ENCODE results near the gene DGKH. TPM values are rescaled to one million over a fixed set of nuclear protein-coding genes. Genes with fewer than 3 reads are reported as not detected.

The DGKH gene
- total RNA-seq, 1 donor, result 8.7 TPM

DNA sequence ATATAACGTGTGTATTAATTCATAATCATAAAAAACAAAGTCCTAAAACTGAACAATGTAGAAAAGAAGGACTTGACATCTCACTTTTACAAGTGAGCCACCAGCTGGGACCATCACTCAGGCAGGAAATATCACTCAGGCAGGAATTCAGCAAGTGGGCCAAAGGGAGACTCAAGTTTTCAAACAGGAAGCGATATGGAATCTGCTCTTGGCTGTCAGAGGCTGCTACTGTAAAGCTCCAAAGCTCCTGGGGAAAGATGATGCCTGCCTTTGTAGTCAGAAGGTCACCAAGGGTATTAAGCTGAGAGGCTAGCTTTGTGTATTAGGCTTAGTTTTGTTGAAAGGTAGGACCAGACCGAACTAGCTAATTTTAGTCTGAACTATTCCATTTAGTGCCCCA, 218.0 kb downstream of the DGKH start:
- Histone ChIP-seq H3K36me3 (ENCODE audit: insufficient read depth, low read length) (no peaks in the 10 kb centered on the region), H3K4me1 (ENCODE audit: insufficient read depth, low read length) (peaks cover 18% of the 10 kb centered on the region), H4K20me1 (ENCODE audit: insufficient read depth, low read length) (no peaks in the 10 kb centered on the region), H3K79me2 (ENCODE audit: insufficient read depth, low read length) (no peaks in the 10 kb centered on the region), H3K4me2 (ENCODE audit: insufficient read depth, low read length) (peak overlapping the region; percentile 52), H3K9me3 (ENCODE audit: low read depth, low read length) (no peaks in the 10 kb centered on the region), H3K27ac (ENCODE audit: low read depth, low read length) (no peak overlapping the region), H3K27me3 (ENCODE audit: insufficient read depth, low read length) (no peaks in the 10 kb centered on the region), H3K4me3 (ENCODE audit: insufficient read depth, low read length) (no peak overlapping the region), H2AFZ (ENCODE audit: low read length) (peak overlapping the region; percentile 74)
- TF ChIP-seq, protein P1, sequence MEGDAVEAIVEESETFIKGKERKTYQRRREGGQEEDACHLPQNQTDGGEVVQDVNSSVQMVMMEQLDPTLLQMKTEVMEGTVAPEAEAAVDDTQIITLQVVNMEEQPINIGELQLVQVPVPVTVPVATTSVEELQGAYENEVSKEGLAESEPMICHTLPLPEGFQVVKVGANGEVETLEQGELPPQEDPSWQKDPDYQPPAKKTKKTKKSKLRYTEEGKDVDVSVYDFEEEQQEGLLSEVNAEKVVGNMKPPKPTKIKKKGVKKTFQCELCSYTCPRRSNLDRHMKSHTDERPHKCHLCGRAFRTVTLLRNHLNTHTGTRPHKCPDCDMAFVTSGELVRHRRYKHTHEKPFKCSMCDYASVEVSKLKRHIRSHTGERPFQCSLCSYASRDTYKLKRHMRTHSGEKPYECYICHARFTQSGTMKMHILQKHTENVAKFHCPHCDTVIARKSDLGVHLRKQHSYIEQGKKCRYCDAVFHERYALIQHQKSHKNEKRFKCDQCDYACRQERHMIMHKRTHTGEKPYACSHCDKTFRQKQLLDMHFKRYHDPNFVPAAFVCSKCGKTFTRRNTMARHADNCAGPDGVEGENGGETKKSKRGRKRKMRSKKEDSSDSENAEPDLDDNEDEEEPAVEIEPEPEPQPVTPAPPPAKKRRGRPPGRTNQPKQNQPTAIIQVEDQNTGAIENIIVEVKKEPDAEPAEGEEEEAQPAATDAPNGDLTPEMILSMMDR (IDR thresholded peaks at IDR 0.05; ENCODE audit: extremely low read depth, low read depth, low read length), result no peak
- DNase-seq (ENCODE audit: insufficient read length, low spot score, missing footprints), result no peak

DNA sequence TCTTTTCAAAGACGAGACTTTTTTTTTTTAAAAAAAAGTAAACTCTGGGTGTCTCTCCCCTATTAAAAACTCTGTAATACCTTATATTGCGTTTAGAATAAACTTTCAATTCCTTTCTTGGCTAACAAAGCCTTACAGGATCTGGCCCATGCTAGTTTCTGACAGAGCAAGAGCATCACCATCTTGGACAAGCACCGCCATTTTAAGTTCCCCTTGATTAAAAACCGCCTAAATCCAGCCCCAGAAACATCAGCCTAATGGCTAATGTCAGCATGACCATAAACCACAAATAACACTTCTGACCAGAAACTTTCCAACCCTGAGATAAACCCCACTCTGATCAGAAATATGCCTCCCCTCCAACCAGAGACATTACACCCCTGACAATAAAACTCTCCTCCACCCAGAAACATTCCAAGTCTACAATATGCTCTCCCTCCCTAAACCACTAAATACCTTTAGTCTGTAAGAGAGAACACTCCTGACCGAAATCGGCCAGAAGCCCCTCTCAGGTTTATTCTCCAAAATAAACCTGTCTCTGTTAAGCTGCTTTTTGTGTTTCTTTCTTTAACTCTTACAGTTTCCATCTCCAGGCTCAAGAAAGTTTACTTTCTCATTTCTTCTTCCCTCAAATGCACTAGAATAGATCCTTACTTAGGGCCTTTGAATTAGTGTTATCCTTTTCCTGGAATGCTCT, 221.9 kb downstream of the DGKH start:
- no peaks in the 10 kb centered on the region for H4K20me1 ChIP-seq (ENCODE audit: insufficient read depth, low read length)
- no peak overlapping the region for H3K27ac ChIP-seq (ENCODE audit: low read depth, low read length)
- no peaks in the 10 kb centered on the region for H3K27me3 ChIP-seq (ENCODE audit: insufficient read depth, low read length)
- H2AFZ ChIP-seq (ENCODE audit: low read length), result peak overlapping the region; percentile 99
- no peak for DNase-seq (ENCODE audit: insufficient read length, low spot score, missing footprints)
- peak overlapping the region; percentile 83 for H3K4me2 ChIP-seq (ENCODE audit: insufficient read depth, low read length)
- TF ChIP-seq, protein P1 (IDR thresholded peaks at IDR 0.05; ENCODE audit: extremely low read depth, low read depth, low read length), result no peak
- peaks cover 34% of the 10 kb centered on the region for H3K79me2 ChIP-seq (ENCODE audit: insufficient read depth, low read length)
- peaks cover 30% of the 10 kb centered on the region for H3K4me1 ChIP-seq (ENCODE audit: insufficient read depth, low read length)
- peak overlapping the region; percentile 92 for H3K4me3 ChIP-seq (ENCODE audit: insufficient read depth, low read length)
- H3K9me3 ChIP-seq (ENCODE audit: low read depth, low read length), result no peaks in the 10 kb centered on the region
- no peaks in the 10 kb centered on the region for H3K36me3 ChIP-seq (ENCODE audit: insufficient read depth, low read length)

DNA sequence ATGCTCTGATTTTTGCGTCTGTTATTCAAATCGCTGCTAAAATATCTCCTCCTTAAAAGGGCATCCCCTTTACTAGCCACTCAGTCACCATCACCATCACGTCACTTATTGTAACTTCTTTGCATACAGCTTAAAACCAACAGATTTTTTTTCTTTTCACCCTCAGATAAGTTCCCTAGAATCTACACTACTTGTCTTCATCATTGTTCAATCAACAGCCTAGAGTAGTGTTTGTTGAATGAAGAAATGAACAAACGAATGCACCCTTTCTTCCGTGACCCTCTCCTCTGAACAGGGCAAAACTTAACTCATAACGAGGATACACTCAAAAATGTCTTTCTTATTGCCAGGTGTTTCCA, 222.4 kb downstream of the DGKH start:
- Histone ChIP-seq H3K27ac (ENCODE audit: low read depth, low read length) (peak overlapping the region; percentile 93), H2AFZ (ENCODE audit: low read length) (peak overlapping the region; percentile 99), H3K36me3 (ENCODE audit: insufficient read depth, low read length) (no peaks in the 10 kb centered on the region), H3K4me1 (ENCODE audit: insufficient read depth, low read length) (peaks cover 33% of the 10 kb centered on the region), H3K27me3 (ENCODE audit: insufficient read depth, low read length) (no peaks in the 10 kb centered on the region), H3K9me3 (ENCODE audit: low read depth, low read length) (no peaks in the 10 kb centered on the region), H3K79me2 (ENCODE audit: insufficient read depth, low read length) (peaks cover 39% of the 10 kb centered on the region), H3K4me3 (ENCODE audit: insufficient read depth, low read length) (peak overlapping the region; percentile 92), H3K4me2 (ENCODE audit: insufficient read depth, low read length) (peak overlapping the region; percentile 83), H4K20me1 (ENCODE audit: insufficient read depth, low read length) (no peaks in the 10 kb centered on the region)
- DNase-seq (ENCODE audit: insufficient read length, low spot score, missing footprints), result no peak
- TF ChIP-seq, protein P1 (IDR thresholded peaks at IDR 0.05; ENCODE audit: extremely low read depth, low read depth, low read length), result no peak

DNA sequence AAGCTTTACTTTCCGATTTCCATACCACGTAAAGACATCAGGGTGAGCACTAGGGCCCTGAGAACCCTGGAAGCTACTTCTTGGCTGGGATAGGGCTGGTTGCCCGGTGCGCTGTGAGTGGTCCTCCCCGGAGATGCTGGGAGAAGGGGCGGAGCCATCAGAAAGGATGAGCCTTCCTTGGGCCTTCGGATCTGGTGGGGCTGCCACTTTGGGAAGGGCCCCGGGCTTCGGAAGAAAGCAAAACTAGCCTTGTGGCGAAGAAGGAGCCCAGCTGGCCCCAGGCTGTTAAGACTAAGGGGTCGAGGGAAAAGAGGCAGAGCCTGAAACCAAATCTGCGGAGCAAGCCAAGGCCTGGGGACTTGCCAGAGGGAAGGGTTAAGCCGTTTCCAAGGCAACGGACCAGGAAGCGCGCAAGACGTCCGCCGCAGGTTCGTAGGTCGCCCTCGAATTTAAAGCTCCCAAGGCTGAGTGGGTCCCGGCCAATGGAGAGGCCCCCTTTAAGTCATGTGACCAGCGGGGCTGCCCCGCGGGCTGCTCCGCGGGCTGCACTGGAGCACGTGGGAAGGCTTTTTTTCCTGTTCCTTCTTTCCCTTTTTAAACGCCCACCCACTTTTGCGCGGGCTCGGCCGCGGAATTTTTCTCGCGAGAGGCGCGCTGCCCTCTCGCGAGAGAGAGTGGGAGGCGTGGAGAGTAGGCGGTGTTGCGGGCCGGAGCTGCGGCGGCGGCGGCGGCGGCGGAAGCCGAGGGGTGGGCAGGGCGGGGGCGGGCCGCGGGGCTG, 223.1 kb downstream of the DGKH start:
- TF ChIP-seq, protein P1 (IDR thresholded peaks at IDR 0.05; ENCODE audit: extremely low read depth, low read depth, low read length), result no peak
- no peaks in the 10 kb centered on the region for H3K36me3 ChIP-seq (ENCODE audit: insufficient read depth, low read length)
- H3K4me2 ChIP-seq (ENCODE audit: insufficient read depth, low read length), result peak overlapping the region; percentile 83
- H3K79me2 ChIP-seq (ENCODE audit: insufficient read depth, low read length), result peaks cover 45% of the 10 kb centered on the region
- no peaks in the 10 kb centered on the region for H4K20me1 ChIP-seq (ENCODE audit: insufficient read depth, low read length)
- H2AFZ ChIP-seq (ENCODE audit: low read length), result peak overlapping the region; percentile 99
- DNase-seq (ENCODE audit: insufficient read length, low spot score, missing footprints), result peak; percentile 97
- peak overlapping the region; percentile 93 for H3K27ac ChIP-seq (ENCODE audit: low read depth, low read length)
- no peaks in the 10 kb centered on the region for H3K27me3 ChIP-seq (ENCODE audit: insufficient read depth, low read length)
- H3K4me1 ChIP-seq (ENCODE audit: insufficient read depth, low read length), result peaks cover 26% of the 10 kb centered on the region
- no peaks in the 10 kb centered on the region for H3K9me3 ChIP-seq (ENCODE audit: low read depth, low read length)
- H3K4me3 ChIP-seq (ENCODE audit: insufficient read depth, low read length), result peak overlapping the region; percentile 92
